GM21737 (cell line): ENCODE measurements around the gene SLC25A52.
"Not testable (repeated sequence)": the region's sequence is repeated elsewhere in the genome, so short reads cannot be mapped to it uniquely, and the experiment has no call there.

Source experiments
- ATAC-seq: cut with Tn5 transposase; IDR thresholded peaks from one replicate; pipeline ENCODE4 v1.9.1; 2021; ENCODE audit warnings: mild to moderate bottlenecking, moderate library complexity; ENCODE audit not compliant: unreplicated experiment

SLC25A52 gene

GRCh38 chr18:31741097-31741735, 19.5 kb downstream of the SLC25A52 start:
- ATAC-seq, result no peak

- ATAC-seq, result no peak
Measured at GRCh38 chr18:31740180-31740579, 20.5 kb downstream of the SLC25A52 start.

- ATAC-seq, result no peak
Measured at GRCh38 chr18:31739651-31740050, 21.0 kb downstream of the SLC25A52 start.

- no peak for ATAC-seq
Measured at GRCh38 chr18:31738460-31739407, 21.9 kb downstream of the SLC25A52 start.

GRCh38 chr18:31736630-31737029, 24.1 kb downstream of the SLC25A52 start:
- no peak for ATAC-seq

GRCh38 chr18:31731628-31732027, 29.1 kb downstream of the SLC25A52 start:
- no peak for ATAC-seq

- ATAC-seq, result not testable (repeated sequence)
Measured at GRCh38 chr18:31729196-31729595, 31.5 kb downstream of the SLC25A52 start.

GRCh38 chr18:31723990-31724711, 36.5 kb downstream of the SLC25A52 start:
- no peak for ATAC-seq

GRCh38 chr18:31723639-31723989, 37.1 kb downstream of the SLC25A52 start:
- no peak for ATAC-seq

- peak; percentile 79 for ATAC-seq
Measured at GRCh38 chr18:31722369-31722957, 38.2 kb downstream of the SLC25A52 start.

GRCh38 chr18:31721601-31722000, 39.1 kb downstream of the SLC25A52 start:
- ATAC-seq, result no peak

- ATAC-seq, result no peak
Measured at GRCh38 chr18:31720867-31721266, 39.8 kb downstream of the SLC25A52 start.

GRCh38 chr18:31719363-31720006, 41.2 kb downstream of the SLC25A52 start:
- ATAC-seq, result no peak

GRCh38 chr18:31718386-31718785, 42.3 kb downstream of the SLC25A52 start:
- ATAC-seq, result no peak

GRCh38 chr18:31716362-31716761, 44.3 kb downstream of the SLC25A52 start:
- no peak for ATAC-seq

GRCh38 chr18:31711365-31712172, 49.1 kb downstream of the SLC25A52 start:
- ATAC-seq, result no peak

- ATAC-seq, result no peak
Measured at GRCh38 chr18:31710826-31711225, 49.9 kb downstream of the SLC25A52 start.
